Astrocyte of the spinal cord (primary cell): ENCODE results near the gene ITIH3.

Experiments used
- DNase-seq: peaks from one replicate; pipeline ENCODE4 v3.0.0; 2011; ENCODE audit warnings: low read depth, low spot score
- H3K4me3 ChIP-seq: 2 replicates; pipeline ENCODE4 v1.5.1; 2011; ENCODE audit warnings: low read depth, mild to moderate bottlenecking, low read length, moderate library complexity
- CTCF ChIP-seq: IDR thresholded peaks from 2 replicates; pipeline ENCODE4 v1.5.1; 2012; ENCODE audit warnings: low read depth, mild to moderate bottlenecking, low read length, inconsistent platforms
- in situ Hi-C: cut with HindIII; loops from 2 replicates; pipeline ENCODE4 v1.10.0; 2017; ENCODE audit warnings: low sequenced_read_pairs

ITIH3 gene

GRCh38 chr3:52847241-52847640, 52.6 kb downstream of the ITIH3 start:
- TF ChIP-seq CTCF = no peak
- in situ Hi-C loops = no loop called here
- no peak for DNase-seq
- H3K4me3 ChIP-seq = no peak overlapping the region

GRCh38 chr3:52847726-52848125, 53.1 kb downstream of the ITIH3 start:
- H3K4me3 ChIP-seq = no peak overlapping the region
- in situ Hi-C loops = no loop called here
- no peak for TF ChIP-seq CTCF
- no peak for DNase-seq

- H3K4me3 ChIP-seq = no peak overlapping the region
- TF ChIP-seq CTCF = no peak
- DNase-seq = peak; percentile 66
- in situ Hi-C loops = no loop called here
Measured at GRCh38 chr3:52848617-52849016, 54.0 kb downstream of the ITIH3 start.

DNA sequence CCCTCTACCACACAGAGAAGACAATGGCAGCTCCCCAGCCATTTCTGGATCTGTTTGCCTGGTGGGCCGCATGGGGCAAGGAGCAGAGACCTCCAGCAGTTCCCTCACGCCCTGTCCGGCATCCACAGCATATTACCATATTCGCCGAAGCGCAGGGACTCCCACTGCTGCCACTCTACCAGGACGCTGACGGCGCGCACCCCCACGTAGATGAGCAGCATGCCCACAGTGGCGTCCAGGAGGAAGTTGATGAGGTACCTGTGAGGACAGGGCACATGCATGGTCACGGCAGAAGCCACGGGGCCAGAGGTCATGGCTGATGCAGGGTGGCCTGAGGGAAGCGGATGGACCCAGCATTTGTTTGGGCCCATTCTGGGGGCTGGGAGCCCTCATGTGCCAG, 55.1 kb downstream of the ITIH3 start:
- H3K4me3 ChIP-seq = no peak overlapping the region
- no peak for DNase-seq
- no peak for TF ChIP-seq CTCF
- in situ Hi-C loops = no loop called here

- in situ Hi-C loops = no loop called here
- H3K4me3 ChIP-seq = no peak overlapping the region
- DNase-seq = peak; percentile 29
- TF ChIP-seq CTCF = peak; percentile 58
Measured at GRCh38 chr3:52851348-52851747, 56.8 kb downstream of the ITIH3 start.

DNA sequence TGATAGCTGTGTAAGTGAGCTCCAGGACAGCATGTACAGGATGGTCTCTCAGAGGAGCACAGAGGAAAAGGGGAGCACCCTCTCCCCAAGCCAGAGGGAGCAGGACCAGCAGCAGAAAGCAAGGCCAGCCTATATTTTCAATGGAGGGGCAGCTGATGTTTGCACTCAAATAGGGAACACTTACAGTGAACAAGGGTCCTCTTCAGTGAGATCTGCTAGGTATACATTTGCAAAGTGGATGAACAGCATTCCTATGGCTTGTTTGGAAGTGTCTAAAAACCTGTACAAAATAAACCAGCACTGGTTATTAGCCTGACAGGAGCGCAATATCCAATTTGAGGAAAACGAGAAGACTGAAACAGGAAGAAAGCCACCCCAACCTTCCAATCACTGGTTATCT, 57.8 kb downstream of the ITIH3 start:
- no peak for TF ChIP-seq CTCF
- H3K4me3 ChIP-seq = no peak overlapping the region
- no peak for DNase-seq
- in situ Hi-C loops = no loop called here

DNA sequence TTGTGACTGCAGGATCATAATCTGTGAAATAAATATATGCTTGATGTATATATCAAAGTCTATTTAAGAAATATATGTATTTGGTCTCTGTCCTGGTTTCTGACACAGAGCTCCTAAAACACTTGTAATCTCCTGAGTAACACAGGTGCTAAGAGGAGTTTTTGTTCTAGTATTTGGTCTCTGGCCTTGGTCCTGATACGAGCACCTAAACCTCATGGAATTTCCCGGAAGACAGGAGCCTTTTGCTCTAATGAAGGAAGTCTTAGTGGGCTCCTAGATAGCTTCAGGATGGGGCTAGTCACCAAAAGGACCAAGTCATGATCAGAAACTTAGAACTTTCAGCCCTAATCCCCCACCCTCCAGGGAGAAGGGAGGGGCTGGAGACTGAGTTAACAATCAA, 59.4 kb downstream of the ITIH3 start:
- no peak for DNase-seq
- in situ Hi-C loops = no loop called here
- no peak overlapping the region for H3K4me3 ChIP-seq
- TF ChIP-seq CTCF = no peak
